CD14-positive monocyte (primary cell): ENCODE data around the gene FOXN4. TPM values are rescaled to one million over a fixed set of nuclear protein-coding genes. Genes with fewer than 3 reads are reported as not detected.

ENCODE experiments used
- DNase-seq, 3 donors: peaks; one replicate each; pipeline ENCODE4 v3.0.0-alpha.2; 2011 to 2022
- H2AFZ ChIP-seq: 2 replicates; pipeline ENCODE4 v1.6.0; 2012; ENCODE audit warnings: mild to moderate bottlenecking, low read depth, low read length, inconsistent platforms; ENCODE audit not compliant: insufficient read depth, poor library complexity, severe bottlenecking
- H3K27ac ChIP-seq, 2 donors: 1 replicate in 1 of 2; 2 replicates in 1 of 2; pipeline ENCODE4 v1.5.1; 2012 to 2013; ENCODE audit warnings: low read length in 2 of 2, control low read depth in 1 of 2, inconsistent platforms in 1 of 2, low read depth in 1 of 2, mild to moderate bottlenecking in 1 of 2
- H3K27me3 ChIP-seq, 2 donors: one replicate each; pipeline versions ENCODE4 v1.6.0 to v1.6.1; 2011 to 2013; ENCODE audit warnings: low read length in 2 of 2; ENCODE audit not compliant: control insufficient read depth in 2 of 2, insufficient read depth in 2 of 2
- H3K36me3 ChIP-seq, 2 donors: replicated peaks in 1 of 2; 1 replicate in 1 of 2; 2 replicates in 1 of 2; pipeline versions ENCODE4 v1.5.1 to v1.6.1; 2012 to 2013; ENCODE audit warnings: low read length in 2 of 2, control low read depth in 1 of 2, inconsistent platforms in 1 of 2, mild to moderate bottlenecking in 1 of 2; ENCODE audit not compliant: insufficient read depth in 2 of 2, control insufficient read depth in 1 of 2
- H3K4me1 ChIP-seq, 2 donors: 1 replicate in 1 of 2; 2 replicates in 1 of 2; pipeline versions ENCODE4 v1.5.1 to v1.6.1; 2012 to 2013; ENCODE audit warnings: low read length in 2 of 2, control low read depth in 1 of 2, inconsistent platforms in 1 of 2, mild to moderate bottlenecking in 1 of 2, moderate library complexity in 1 of 2; ENCODE audit not compliant: insufficient read depth in 2 of 2, control insufficient read depth in 1 of 2
- H3K4me2 ChIP-seq: replicated peaks from 2 replicates; pipeline ENCODE3; 2012; ENCODE audit warnings: low read length, moderate library complexity, mild to moderate bottlenecking; ENCODE audit not compliant: poor library complexity, severe bottlenecking; ENCODE audit errors: extremely low read depth
- H3K4me3 ChIP-seq, 3 experiments: fragments of 200-600 bp in 1 of 3; sonication (generic) in 1 of 3; replicated peaks in 1 of 3; 1 replicate in 2 of 3; 2 replicates in 1 of 3; pipeline ENCODE4 v1.5.1; 2011 to 2013; ENCODE audit warnings: low read length in 3 of 3, mild to moderate bottlenecking in 3 of 3, control low read depth in 2 of 3, low read depth in 2 of 3, inconsistent platforms in 1 of 3, moderate library complexity in 1 of 3
- H3K79me2 ChIP-seq: 2 replicates; pipeline ENCODE4 v1.6.0; 2012; ENCODE audit warnings: mild to moderate bottlenecking, control low read depth, inconsistent platforms, low read length, moderate library complexity; ENCODE audit not compliant: insufficient read depth
- H3K9ac ChIP-seq: 2 replicates; pipeline ENCODE4 v1.6.0; 2017; ENCODE audit warnings: low read length, mild to moderate bottlenecking; ENCODE audit not compliant: insufficient read depth, poor library complexity, severe bottlenecking
- H3K9me3 ChIP-seq, 2 donors: replicated peaks in 1 of 2; 1 replicate in 1 of 2; 2 replicates in 1 of 2; pipeline versions ENCODE4 v1.5.1 to v1.6.1; 2012 to 2013; ENCODE audit warnings: low read length in 2 of 2, control low read depth in 1 of 2; ENCODE audit not compliant: control insufficient read depth in 1 of 2, insufficient read depth in 1 of 2
- H4K20me1 ChIP-seq: 2 replicates; pipeline ENCODE4 v1.6.0; 2012; ENCODE audit warnings: mild to moderate bottlenecking, low read length, control low read depth, moderate library complexity; ENCODE audit not compliant: insufficient read depth
- H3K27ac Mint-ChIP-seq, 7 donors: one replicate each; pipeline ENCODE4 v1.8.0; 2020; ENCODE audit warnings: mild to moderate bottlenecking in 7 of 7, mixed read lengths in 7 of 7, moderate library complexity in 6 of 7, inconsistent platforms in 2 of 7
- H3K27me3 Mint-ChIP-seq, 3 donors: one replicate each; pipeline ENCODE4 v1.8.0; 2021 to 2022; ENCODE audit warnings: low read depth in 3 of 3, mild to moderate bottlenecking in 3 of 3, mixed read lengths in 3 of 3, moderate library complexity in 3 of 3, inconsistent platforms in 1 of 3
- H3K36me3 Mint-ChIP-seq, 2 donors: one replicate each; pipeline ENCODE4 v1.8.0; 2020; ENCODE audit warnings: mixed read lengths in 2 of 2, inconsistent platforms in 1 of 2, mild to moderate bottlenecking in 1 of 2
- H3K4me1 Mint-ChIP-seq: one replicate; pipeline ENCODE4 v1.8.0; 2020; ENCODE audit warnings: mild to moderate bottlenecking, mixed read lengths
- H3K4me3 Mint-ChIP-seq, 2 donors: one replicate each; pipeline ENCODE4 v1.8.0; 2020; ENCODE audit warnings: mild to moderate bottlenecking in 2 of 2, mixed read lengths in 2 of 2, moderate library complexity in 1 of 2
- H3K9me3 Mint-ChIP-seq, 7 donors: one replicate each; pipeline ENCODE4 v1.8.0; 2020 to 2022; ENCODE audit warnings: mixed read lengths in 7 of 7, mild to moderate bottlenecking in 6 of 7, moderate library complexity in 6 of 7, inconsistent platforms in 2 of 7
- WGBS: methylation state at CpG from one replicate; pipeline ENCODE4 v1.1.5; 2013; ENCODE audit warnings: missing lambda C conversion rate; ENCODE audit not compliant: insufficient coverage; 5-methylcytosine and 5-hydroxymethylcytosine counted together
- intact Hi-C, 2 donors: fragments of 100-400 bp; cut with micrococcal nuclease; formaldehyde crosslinking; loops; one replicate each; pipeline versions ENCODE4 v1.15.0 to v1.15.1; 2023
- polyA plus RNA-seq, 3 donors: library from polyadenylated mRNA; depleted of rRNA in 1 of 3; unstranded in 2 of 3; stranded (reverse) in 1 of 3; fragments of 300-500 nt in 2 of 3; fragments of >200 nt in 1 of 3; fragmentation: Illumina TruSeq in 2 of 3; gene quantifications; 1 replicate in 2 of 3; 2 replicates in 1 of 3; pipeline ENCODE4 v1.2.3, GENCODE V29; 2012 to 2021
- TF ChIP-seq, protein P1 (sequence below): fragments of 200-600 bp; IDR thresholded peaks from one replicate; pipeline ENCODE4 v1.8.0; 2022; ENCODE audit warnings: antibody characterized with exemption, mild to moderate bottlenecking

The FOXN4 gene
- polyA plus RNA-seq, 3 donors: not detected

DNA sequence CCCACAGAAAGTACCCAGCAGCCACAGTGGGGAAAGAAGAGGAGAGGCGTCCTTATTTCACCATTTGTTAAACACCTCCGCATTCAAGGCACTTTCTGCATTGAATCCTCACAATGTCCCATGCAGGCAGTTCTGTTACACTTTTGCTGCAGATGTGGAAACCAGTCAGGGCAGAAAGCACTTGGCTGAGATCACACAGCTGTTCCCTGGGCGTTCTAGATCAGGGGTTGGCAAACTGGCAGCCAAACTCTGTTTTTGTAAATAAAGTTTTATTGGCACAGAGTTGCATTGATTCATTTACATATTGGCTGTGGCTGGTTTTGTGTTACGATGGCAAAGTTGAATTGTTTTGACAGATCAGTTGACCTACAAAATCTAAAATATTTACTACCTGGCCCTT lies 20.1 kb downstream of the FOXN4 start:
- H3K9me3 Mint-ChIP-seq: no peaks in the 10 kb centered on the region
- Histone ChIP-seq H3K27me3 (peaks cover 0 to 29% of the 10 kb centered on the region in 2 donors), H3K27ac (no peak overlapping the region), H3K9me3 (no peaks in the 10 kb centered on the region), H3K4me1 (peaks cover 0 to 6% of the 10 kb centered on the region in 2 donors), H4K20me1 (no peaks in the 10 kb centered on the region), H3K4me2 (no peak overlapping the region), H3K9ac (no peak overlapping the region), H2AFZ (no peak overlapping the region), H3K4me3 (no peak overlapping the region), H3K79me2 (no peaks in the 10 kb centered on the region), H3K36me3 (no peaks in the 10 kb centered on the region)
- H3K27me3 Mint-ChIP-seq: peaks cover 18 to 34% (median 25%) of the 10 kb centered on the region in 3 donors
- peak overlapping the region in 1 of 7 donors; percentile 33 for H3K27ac Mint-ChIP-seq
- 86% methylated on average over 1 of the region's 4 CpGs for WGBS
- H3K4me1 Mint-ChIP-seq: peaks cover 5% of the 10 kb centered on the region
- DNase-seq: no peak
- intact Hi-C loops: no loop called here
- H3K4me3 Mint-ChIP-seq: peak overlapping the region in 1 of 2 donors; percentile 26
- no peaks in the 10 kb centered on the region for H3K36me3 Mint-ChIP-seq
- TF ChIP-seq, protein P1, sequence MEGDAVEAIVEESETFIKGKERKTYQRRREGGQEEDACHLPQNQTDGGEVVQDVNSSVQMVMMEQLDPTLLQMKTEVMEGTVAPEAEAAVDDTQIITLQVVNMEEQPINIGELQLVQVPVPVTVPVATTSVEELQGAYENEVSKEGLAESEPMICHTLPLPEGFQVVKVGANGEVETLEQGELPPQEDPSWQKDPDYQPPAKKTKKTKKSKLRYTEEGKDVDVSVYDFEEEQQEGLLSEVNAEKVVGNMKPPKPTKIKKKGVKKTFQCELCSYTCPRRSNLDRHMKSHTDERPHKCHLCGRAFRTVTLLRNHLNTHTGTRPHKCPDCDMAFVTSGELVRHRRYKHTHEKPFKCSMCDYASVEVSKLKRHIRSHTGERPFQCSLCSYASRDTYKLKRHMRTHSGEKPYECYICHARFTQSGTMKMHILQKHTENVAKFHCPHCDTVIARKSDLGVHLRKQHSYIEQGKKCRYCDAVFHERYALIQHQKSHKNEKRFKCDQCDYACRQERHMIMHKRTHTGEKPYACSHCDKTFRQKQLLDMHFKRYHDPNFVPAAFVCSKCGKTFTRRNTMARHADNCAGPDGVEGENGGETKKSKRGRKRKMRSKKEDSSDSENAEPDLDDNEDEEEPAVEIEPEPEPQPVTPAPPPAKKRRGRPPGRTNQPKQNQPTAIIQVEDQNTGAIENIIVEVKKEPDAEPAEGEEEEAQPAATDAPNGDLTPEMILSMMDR: no peak

DNA sequence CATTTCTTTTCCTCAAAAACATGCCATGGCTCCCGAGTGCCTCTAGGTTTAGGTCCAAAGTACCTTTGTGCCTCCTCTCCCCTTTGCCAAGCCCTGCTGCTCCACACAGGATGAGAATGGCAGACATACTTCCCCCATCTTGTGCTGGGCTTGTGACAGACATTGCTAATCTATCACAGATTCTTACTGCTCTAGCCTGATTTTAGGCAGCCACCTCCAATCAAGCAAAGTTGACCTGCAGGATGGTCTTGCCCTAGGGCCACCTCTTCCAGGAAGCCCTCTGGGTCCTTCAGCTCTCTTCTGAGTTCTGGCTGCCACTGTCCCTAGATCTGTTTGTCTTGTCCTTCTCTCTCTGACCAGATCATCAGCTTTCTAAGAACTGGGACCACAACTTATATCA lies 20.5 kb downstream of the FOXN4 start:
- TF ChIP-seq, protein P1: no peak
- H3K4me1 Mint-ChIP-seq: peaks cover 5% of the 10 kb centered on the region
- no peaks in the 10 kb centered on the region for H3K36me3 Mint-ChIP-seq
- no peaks in the 10 kb centered on the region for H3K79me2 ChIP-seq
- H3K4me2 ChIP-seq: no peak overlapping the region
- H3K9ac ChIP-seq: no peak overlapping the region
- no peak overlapping the region for H3K27ac ChIP-seq
- H3K36me3 ChIP-seq: no peaks in the 10 kb centered on the region
- H3K9me3 Mint-ChIP-seq: no peaks in the 10 kb centered on the region
- peaks cover 18 to 34% (median 25%) of the 10 kb centered on the region in 3 donors for H3K27me3 Mint-ChIP-seq
- H3K9me3 ChIP-seq: no peaks in the 10 kb centered on the region
- no CpG with 5 or more reads among the region's 1 CpG for WGBS
- H3K4me3 Mint-ChIP-seq: no peak overlapping the region
- H3K4me3 ChIP-seq: no peak overlapping the region
- H3K4me1 ChIP-seq: peaks cover 0 to 6% of the 10 kb centered on the region in 2 donors
- H4K20me1 ChIP-seq: no peaks in the 10 kb centered on the region
- H2AFZ ChIP-seq: no peak overlapping the region
- no peak for DNase-seq
- no peak overlapping the region for H3K27ac Mint-ChIP-seq
- H3K27me3 ChIP-seq: peaks cover 0 to 29% of the 10 kb centered on the region in 2 donors
- intact Hi-C loops: no loop called here
